NAMALWA (cell line): Measurements from ENCODE around the gene JAK3.

Experiments used
- DNase-seq: peaks from one replicate; pipeline ENCODE4 v3.0.0-alpha.2; 2015; ENCODE audit warnings: low spot score

Gene JAK3

GRCh38 chr19:17865364-17866311 lies 17.9 kb upstream of the JAK3 start:
- peak; percentile 62 for DNase-seq

GRCh38 chr19:17863520-17864182 lies 15.9 kb upstream of the JAK3 start:
- peak; percentile 36 for DNase-seq

GRCh38 chr19:17862711-17863519 lies 15.1 kb upstream of the JAK3 start:
- no peak for DNase-seq

- peak; percentile 31 for DNase-seq
These were observed 14.0 kb upstream of the JAK3 start for GRCh38 chr19:17861542-17862402.

- DNase-seq, result peak; percentile 24
These were observed 13.2 kb upstream of the JAK3 start for GRCh38 chr19:17860993-17861360.

- peak; percentile 26 for DNase-seq
These were observed 12.7 kb upstream of the JAK3 start for GRCh38 chr19:17860331-17860992.

- DNase-seq, result peak; percentile 100
These were observed 11.9 kb upstream of the JAK3 start, which contains the start of gene RPL18A for GRCh38 chr19:17859533-17860330. Gene RPL18A, plus strand, starts transcription at chr19:17859910. Its CDS starts 47 bp downstream, at chr19:17859957.

- peak; percentile 85 for DNase-seq
These were observed 7.7 kb upstream of the JAK3 start for GRCh38 chr19:17855280-17856152.

- DNase-seq, result no peak
These were observed 6.3 kb upstream of the JAK3 start for GRCh38 chr19:17854061-17854460.

- no peak for DNase-seq
These were observed 962 bp upstream of the JAK3 start for GRCh38 chr19:17848595-17849292.

GRCh38 chr19:17846146-17846545 lies 1.6 kb downstream of the JAK3 start:
- no peak for DNase-seq

- no peak for DNase-seq
These were observed 3.8 kb downstream of the JAK3 start for GRCh38 chr19:17843908-17844490.

- DNase-seq, result no peak
These were observed 4.4 kb downstream of the JAK3 start for GRCh38 chr19:17843292-17843827.

- DNase-seq, result no peak
These were observed 5.0 kb downstream of the JAK3 start for GRCh38 chr19:17842663-17843291.

GRCh38 chr19:17841810-17842662 lies 5.7 kb downstream of the JAK3 start:
- DNase-seq, result peak; percentile 81

- no peak for DNase-seq
These were observed 6.4 kb downstream of the JAK3 start for GRCh38 chr19:17841371-17841809.
